Fibroblast of the aortic adventitia (primary cell): ENCODE measurements around the gene KDM2B. TPM values are rescaled to one million over a fixed set of nuclear protein-coding genes. Genes with fewer than 3 reads are reported as not detected.

Source experiments
- DNase-seq: peaks from one replicate; pipeline ENCODE4 v3.0.0-alpha.2; 2010; ENCODE audit warnings: low read depth
- H3K4me3 ChIP-seq: 2 replicates; pipeline ENCODE4 v1.5.1; 2011; ENCODE audit warnings: low read depth, mild to moderate bottlenecking, control low read depth, low read length, moderate library complexity
- CTCF ChIP-seq: IDR thresholded peaks from 2 replicates; pipeline ENCODE4 v1.5.1; 2011; ENCODE audit warnings: mild to moderate bottlenecking, low read length, control low read depth, inconsistent platforms; ENCODE audit not compliant: insufficient read depth
- total RNA-seq: library from RNA; depleted of rRNA; stranded (reverse); fragments of >200 nt; gene quantifications from 2 replicates; pipeline ENCODE4 v1.2.3, GENCODE V29; 2012; ENCODE audit warnings: low replicate concordance

KDM2B gene
- total RNA-seq, 1 donor, result 26.8 TPM

- H3K4me3 ChIP-seq, result peak overlapping the region; percentile 55
- TF ChIP-seq CTCF, result no peak
- no peak for DNase-seq
These were observed 45.4 kb downstream of the KDM2B start for GRCh38 chr12:121535150-121536053.

GRCh38 chr12:121534495-121535148 lies 46.2 kb downstream of the KDM2B start:
- TF ChIP-seq CTCF, result no peak
- DNase-seq, result no peak
- no peak overlapping the region for H3K4me3 ChIP-seq

GRCh38 chr12:121533394-121534090 lies 47.3 kb downstream of the KDM2B start:
- H3K4me3 ChIP-seq, result no peak overlapping the region
- no peak for DNase-seq
- no peak for TF ChIP-seq CTCF

- peak; percentile 86 for DNase-seq
- H3K4me3 ChIP-seq, result no peak overlapping the region
- no peak for TF ChIP-seq CTCF
These were observed 48.1 kb downstream of the KDM2B start for GRCh38 chr12:121532503-121533393.

GRCh38 chr12:121531356-121531750 lies 49.5 kb downstream of the KDM2B start:
- no peak overlapping the region for H3K4me3 ChIP-seq
- no peak for DNase-seq
- no peak for TF ChIP-seq CTCF

- TF ChIP-seq CTCF, result no peak
- H3K4me3 ChIP-seq, result no peak overlapping the region
- peak; percentile 89 for DNase-seq
These were observed 50.0 kb downstream of the KDM2B start for GRCh38 chr12:121530600-121531355.
